ENCODE data around the gene NFIX.

Gene NFIX

GRCh38 chr19:13074378-13074777, 79.1 kb downstream of the NFIX start:
- Histone ChIP-seq H3K79me2 (ENCODE audit: insufficient read depth, low read length) (no peaks in the 10 kb centered on the region), H3K4me3 (ENCODE audit: low read depth in 1 of 2, low read length in 2 of 2) (no peak overlapping the region), H3K9me3 (ENCODE audit: insufficient read depth, low read length, severe bottlenecking) (no peaks in the 10 kb centered on the region), H3K27me3 (ENCODE audit: insufficient read depth, low read length, poor library complexity) (no peaks in the 10 kb centered on the region), H3K36me3 (ENCODE audit: insufficient read depth, low read length) (no peaks in the 10 kb centered on the region), H3K4me1 (ENCODE audit: insufficient read depth, low read length) (no peaks in the 10 kb centered on the region), H4K20me1 (ENCODE audit: insufficient read depth, low read length) (no peaks in the 10 kb centered on the region), H2AFZ (ENCODE audit: low read depth, low read length) (no peak overlapping the region), H3K27ac (ENCODE audit: low read length) (no peak overlapping the region), H3K9ac (ENCODE audit: low read depth, low read length) (no peak overlapping the region), H3K4me2 (ENCODE audit: insufficient read depth, low read length) (no peak overlapping the region)
- DNase-seq (no peak), ATAC-seq (ENCODE audit: insufficient read depth, low read depth) (no peak)
- TF ChIP-seq CTCF (IDR thresholded peaks at IDR 0.05; ENCODE audit: borderline replicate concordance, extremely low read depth, low read length, poor library complexity, severe bottlenecking), result no peak
- no peak for TF ChIP-seq EZH2 (IDR thresholded peaks at IDR 0.05; ENCODE audit: borderline replicate concordance, low read depth, low read length, severe bottlenecking)

DNA sequence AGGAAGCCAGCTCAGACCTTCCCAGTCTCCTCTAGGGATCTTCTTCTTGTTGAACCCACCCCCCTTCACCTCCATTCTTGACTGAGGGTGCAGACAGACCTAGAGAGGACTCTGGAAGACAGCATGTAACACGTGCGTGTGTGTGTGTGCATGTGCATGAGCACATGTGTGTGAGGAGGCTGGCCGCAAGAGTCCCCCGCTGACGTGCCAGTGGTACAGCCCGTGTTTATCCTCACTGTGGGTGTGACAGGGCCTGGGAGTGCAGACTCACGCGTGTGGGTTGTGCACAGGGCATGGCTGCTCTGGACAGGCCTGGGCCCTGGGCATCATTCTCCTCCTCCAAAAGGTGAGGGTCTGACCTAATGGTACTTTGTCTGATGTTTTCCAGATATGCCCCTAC, 81.0 kb downstream of the NFIX start:
- no peak overlapping the region for H2AFZ ChIP-seq (ENCODE audit: low read depth, low read length)
- H3K9ac ChIP-seq (ENCODE audit: low read depth, low read length), result no peak overlapping the region
- ATAC-seq (ENCODE audit: insufficient read depth, low read depth), result no peak
- TF ChIP-seq EZH2 (IDR thresholded peaks at IDR 0.05; ENCODE audit: borderline replicate concordance, low read depth, low read length, severe bottlenecking) (no peak), CTCF (IDR thresholded peaks at IDR 0.05; ENCODE audit: borderline replicate concordance, extremely low read depth, low read length, poor library complexity, severe bottlenecking) (no peak)
- H3K4me1 ChIP-seq (ENCODE audit: insufficient read depth, low read length), result no peaks in the 10 kb centered on the region
- H4K20me1 ChIP-seq (ENCODE audit: insufficient read depth, low read length), result no peaks in the 10 kb centered on the region
- no peaks in the 10 kb centered on the region for H3K9me3 ChIP-seq (ENCODE audit: insufficient read depth, low read length, severe bottlenecking)
- H3K36me3 ChIP-seq (ENCODE audit: insufficient read depth, low read length), result no peaks in the 10 kb centered on the region
- H3K79me2 ChIP-seq (ENCODE audit: insufficient read depth, low read length), result no peaks in the 10 kb centered on the region
- no peak for DNase-seq
- H3K4me2 ChIP-seq (ENCODE audit: insufficient read depth, low read length), result no peak overlapping the region
- no peaks in the 10 kb centered on the region for H3K27me3 ChIP-seq (ENCODE audit: insufficient read depth, low read length, poor library complexity)
- no peak overlapping the region for H3K27ac ChIP-seq (ENCODE audit: low read length)
- no peak overlapping the region for H3K4me3 ChIP-seq (ENCODE audit: low read depth in 1 of 2, low read length in 2 of 2)

- H3K9me3 ChIP-seq (ENCODE audit: insufficient read depth, low read length, severe bottlenecking), result no peaks in the 10 kb centered on the region
- H3K79me2 ChIP-seq (ENCODE audit: insufficient read depth, low read length), result no peaks in the 10 kb centered on the region
- H3K27ac ChIP-seq (ENCODE audit: low read length), result no peak overlapping the region
- no peak overlapping the region for H3K4me2 ChIP-seq (ENCODE audit: insufficient read depth, low read length)
- H3K4me1 ChIP-seq (ENCODE audit: insufficient read depth, low read length), result no peaks in the 10 kb centered on the region
- no peak overlapping the region for H2AFZ ChIP-seq (ENCODE audit: low read depth, low read length)
- TF ChIP-seq EZH2 (IDR thresholded peaks at IDR 0.05; ENCODE audit: borderline replicate concordance, low read depth, low read length, severe bottlenecking) (no peak), CTCF (IDR thresholded peaks at IDR 0.05; ENCODE audit: borderline replicate concordance, extremely low read depth, low read length, poor library complexity, severe bottlenecking) (no peak)
- no peaks in the 10 kb centered on the region for H3K36me3 ChIP-seq (ENCODE audit: insufficient read depth, low read length)
- no peak overlapping the region for H3K4me3 ChIP-seq (ENCODE audit: low read depth in 1 of 2, low read length in 2 of 2)
- ATAC-seq (ENCODE audit: insufficient read depth, low read depth) (no peak), DNase-seq (no peak)
- H3K9ac ChIP-seq (ENCODE audit: low read depth, low read length), result no peak overlapping the region
- H4K20me1 ChIP-seq (ENCODE audit: insufficient read depth, low read length), result no peaks in the 10 kb centered on the region
- no peaks in the 10 kb centered on the region for H3K27me3 ChIP-seq (ENCODE audit: insufficient read depth, low read length, poor library complexity)
These were observed 81.5 kb downstream of the NFIX start for GRCh38 chr19:13076787-13077186.

DNA sequence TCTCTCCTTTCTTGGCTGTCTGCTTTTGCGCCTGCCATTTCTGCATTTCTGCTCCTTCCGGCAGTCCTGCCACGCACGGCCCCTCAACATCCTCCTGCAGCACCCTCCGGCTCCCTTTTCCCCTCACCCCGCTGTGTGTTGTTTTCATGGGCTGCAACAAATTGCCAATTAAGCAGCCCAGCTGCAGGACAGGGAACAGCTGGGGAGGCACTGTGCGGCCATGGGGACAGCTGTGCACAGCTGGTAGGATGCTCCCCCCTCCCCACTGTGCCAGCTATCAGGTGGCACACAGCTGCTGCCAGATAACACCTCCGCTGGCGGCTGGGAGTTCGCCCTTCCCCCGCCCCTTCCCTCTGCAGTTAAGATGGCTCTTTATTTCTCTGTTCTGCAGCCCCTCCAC, 82.0 kb downstream of the NFIX start:
- Histone ChIP-seq H3K4me3 (ENCODE audit: low read depth in 1 of 2, low read length in 2 of 2) (no peak overlapping the region), H3K4me2 (ENCODE audit: insufficient read depth, low read length) (no peak overlapping the region)

More for the DNA sequence above, 82.0 kb downstream of the NFIX start:
- TF ChIP-seq EZH2 (IDR thresholded peaks at IDR 0.05; ENCODE audit: borderline replicate concordance, low read depth, low read length, severe bottlenecking) (no peak), CTCF (IDR thresholded peaks at IDR 0.05; ENCODE audit: borderline replicate concordance, extremely low read depth, low read length, poor library complexity, severe bottlenecking) (no peak)
- DNase-seq (no peak), ATAC-seq (ENCODE audit: insufficient read depth, low read depth) (no peak)
- Histone ChIP-seq H2AFZ (ENCODE audit: low read depth, low read length) (no peak overlapping the region), H3K27ac (ENCODE audit: low read length) (no peak overlapping the region), H3K9ac (ENCODE audit: low read depth, low read length) (no peak overlapping the region), H3K27me3 (ENCODE audit: insufficient read depth, low read length, poor library complexity) (no peaks in the 10 kb centered on the region), H4K20me1 (ENCODE audit: insufficient read depth, low read length) (no peaks in the 10 kb centered on the region), H3K36me3 (ENCODE audit: insufficient read depth, low read length) (no peaks in the 10 kb centered on the region), H3K4me1 (ENCODE audit: insufficient read depth, low read length) (no peaks in the 10 kb centered on the region), H3K79me2 (ENCODE audit: insufficient read depth, low read length) (no peaks in the 10 kb centered on the region), H3K9me3 (ENCODE audit: insufficient read depth, low read length, severe bottlenecking) (no peaks in the 10 kb centered on the region)
